ENCODE data around the gene GTF2IRD1. TPM values are rescaled to one million over a fixed set of nuclear protein-coding genes. Genes with fewer than 3 reads are reported as not detected.
A peak's percentile ranks its signal among the peaks of the same experiment; 100 is the strongest.

Gene GTF2IRD1
- total and polyA plus RNA-seq, 9 of the 15 experiments (the other 6 are each of a cell fraction or from before 2014, with no cell fraction given), result 9.1 to 30.2 (median 14.0) TPM

- TF ChIP-seq, protein P1, sequence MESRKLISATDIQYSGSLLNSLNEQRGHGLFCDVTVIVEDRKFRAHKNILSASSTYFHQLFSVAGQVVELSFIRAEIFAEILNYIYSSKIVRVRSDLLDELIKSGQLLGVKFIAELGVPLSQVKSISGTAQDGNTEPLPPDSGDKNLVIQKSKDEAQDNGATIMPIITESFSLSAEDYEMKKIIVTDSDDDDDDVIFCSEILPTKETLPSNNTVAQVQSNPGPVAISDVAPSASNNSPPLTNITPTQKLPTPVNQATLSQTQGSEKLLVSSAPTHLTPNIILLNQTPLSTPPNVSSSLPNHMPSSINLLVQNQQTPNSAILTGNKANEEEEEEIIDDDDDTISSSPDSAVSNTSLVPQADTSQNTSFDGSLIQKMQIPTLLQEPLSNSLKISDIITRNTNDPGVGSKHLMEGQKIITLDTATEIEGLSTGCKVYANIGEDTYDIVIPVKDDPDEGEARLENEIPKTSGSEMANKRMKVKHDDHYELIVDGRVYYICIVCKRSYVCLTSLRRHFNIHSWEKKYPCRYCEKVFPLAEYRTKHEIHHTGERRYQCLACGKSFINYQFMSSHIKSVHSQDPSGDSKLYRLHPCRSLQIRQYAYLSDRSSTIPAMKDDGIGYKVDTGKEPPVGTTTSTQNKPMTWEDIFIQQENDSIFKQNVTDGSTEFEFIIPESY (CRISPR knock-in tag; IDR thresholded peaks at IDR 0.05), result 0 out of 2 replicates have a peak, but pooled peaks have one; percentile 21
- TF ChIP-seq ZBTB26 (CRISPR knock-in tag; IDR thresholded peaks at IDR 0.05), result 0 out of 2 replicates have a peak, but pooled peaks have one; percentile 23
- peak; percentile 4 for TF ChIP-seq HMGN3 (IDR thresholded peaks at IDR 0.05; ENCODE audit: borderline replicate concordance, extremely low read depth, insufficient read length, low read depth, low read length)
- no peak for TF ChIP-seq RFX1 (IDR thresholded peaks at IDR 0.05)
- peak; percentile 15; the same call in 1 of the 2 replicates for TF ChIP-seq MTA3 (IDR thresholded peaks at IDR 0.05; ENCODE audit: borderline replicate concordance)
- TF ChIP-seq EP400 (IDR thresholded peaks at IDR 0.05), result peak; percentile 62
- TF ChIP-seq RAD21 (CRISPR knock-in tag; conservative IDR thresholded peaks at IDR 0.05 in 1 of 2, IDR thresholded peaks at IDR 0.05 in 1 of 2), result 0 out of 4 replicates have a peak, but pooled peaks of 1 of the 2 experiments have one; percentile 5
- peak; percentile 85 for TF ChIP-seq L3MBTL2 (IDR thresholded peaks at IDR 0.05)
- TF ChIP-seq KLF6 (CRISPR knock-in tag; IDR thresholded peaks at IDR 0.05; ENCODE audit: borderline replicate concordance), result no peak
- TF ChIP-seq ZNF695 (CRISPR knock-in tag; IDR thresholded peaks at IDR 0.05), result 0 out of 2 replicates have a peak, but pooled peaks have one; percentile 32
- TF ChIP-seq U2AF1 (optimal IDR thresholded peaks at IDR 0.05; ENCODE audit: low read depth, low read length), result no peak
- TF ChIP-seq KLF10 (CRISPR knock-in tag; IDR thresholded peaks at IDR 0.05), result no peak
- TF ChIP-seq ZNF77 (CRISPR knock-in tag; IDR thresholded peaks at IDR 0.05), result no peak
- TF ChIP-seq SPI1 (IDR thresholded peaks at IDR 0.05; ENCODE audit: borderline replicate concordance, low read depth, low read length), result peak; percentile 62; the same call in 1 of the 2 replicates
- TF ChIP-seq MEIS2 (IDR thresholded peaks at IDR 0.05; ENCODE audit: partially characterized antibody), result peak; percentile 1
- TF ChIP-seq REST (IDR thresholded peaks at IDR 0.05; ENCODE audit: borderline replicate concordance), result 0 out of 2 replicates have a peak, but pooled peaks have one; percentile 6
- no peak for TF ChIP-seq REST (CRISPR knock-in tag; IDR thresholded peaks at IDR 0.05; ENCODE audit: low read depth)
Measured at GRCh38 chr7:74617180-74617744, 163.6 kb downstream of the GTF2IRD1 start (continued).
